GM18517 (cell line): ENCODE data around the gene GLTP.

Experiments used
- ATAC-seq: cut with Tn5 transposase; IDR thresholded peaks from one replicate; pipeline ENCODE4 v1.9.1; 2021; ENCODE audit warnings: mild to moderate bottlenecking, moderate library complexity; ENCODE audit not compliant: unreplicated experiment

The GLTP gene

DNA sequence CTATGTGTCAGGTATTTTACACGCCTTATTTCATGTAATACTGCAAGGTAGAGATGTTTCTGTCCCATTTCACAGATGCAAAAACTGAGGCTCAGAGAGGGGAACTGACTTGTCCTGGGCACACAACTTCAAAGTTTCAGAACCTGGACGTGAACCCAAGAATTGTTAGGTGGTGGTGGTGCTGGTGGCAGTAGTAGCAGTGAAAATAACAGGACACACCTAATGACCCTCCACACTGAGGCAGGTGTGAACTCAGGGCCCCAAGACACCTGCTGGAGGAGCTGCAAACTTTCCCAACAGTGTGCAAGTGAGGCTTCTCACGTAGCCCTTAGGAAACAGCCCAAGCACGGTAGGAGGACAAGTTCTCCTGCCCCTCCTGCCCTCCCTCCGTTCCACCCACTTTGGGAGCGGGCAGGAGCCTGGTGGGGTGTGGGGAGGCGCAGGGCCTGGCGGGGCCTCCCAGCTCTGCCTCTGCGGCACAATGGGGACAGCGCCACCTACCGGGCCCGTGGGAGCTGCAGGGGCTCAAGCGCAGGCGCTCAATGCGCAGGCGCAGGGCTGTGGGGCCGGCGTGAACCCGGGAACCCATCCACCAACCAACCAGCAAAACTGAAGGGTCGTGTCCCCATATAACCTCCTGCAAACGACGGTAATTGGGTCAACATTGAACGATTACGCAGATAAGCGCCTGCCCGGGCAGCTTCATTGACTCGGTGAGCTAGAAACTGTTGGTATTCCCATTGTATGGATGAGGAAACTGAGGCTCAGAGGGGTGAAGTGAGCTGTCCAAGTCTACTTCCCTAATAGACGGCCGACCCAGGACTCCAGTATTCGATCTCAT lies 35.1 kb downstream of the GLTP start:
- peak; percentile 52 for ATAC-seq

DNA sequence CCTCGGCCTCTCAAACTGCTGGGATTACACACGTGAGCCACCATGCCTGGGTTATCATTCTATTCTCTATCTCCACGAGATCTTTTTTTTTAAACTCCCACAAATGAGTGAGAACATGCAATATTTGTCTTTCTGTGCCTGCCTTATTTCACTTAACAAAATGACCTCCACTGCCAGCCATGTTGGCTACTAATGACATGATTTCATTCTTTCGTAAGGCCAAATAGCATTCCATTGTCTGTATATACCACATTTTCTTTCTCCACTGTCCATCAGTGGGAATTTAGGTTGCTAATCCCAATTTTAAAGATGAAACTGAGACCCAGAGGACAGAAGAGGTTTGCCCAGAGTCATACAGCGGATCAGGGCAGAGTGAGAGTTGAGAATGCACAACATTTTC lies 36.2 kb downstream of the GLTP start:
- no peak for ATAC-seq

DNA sequence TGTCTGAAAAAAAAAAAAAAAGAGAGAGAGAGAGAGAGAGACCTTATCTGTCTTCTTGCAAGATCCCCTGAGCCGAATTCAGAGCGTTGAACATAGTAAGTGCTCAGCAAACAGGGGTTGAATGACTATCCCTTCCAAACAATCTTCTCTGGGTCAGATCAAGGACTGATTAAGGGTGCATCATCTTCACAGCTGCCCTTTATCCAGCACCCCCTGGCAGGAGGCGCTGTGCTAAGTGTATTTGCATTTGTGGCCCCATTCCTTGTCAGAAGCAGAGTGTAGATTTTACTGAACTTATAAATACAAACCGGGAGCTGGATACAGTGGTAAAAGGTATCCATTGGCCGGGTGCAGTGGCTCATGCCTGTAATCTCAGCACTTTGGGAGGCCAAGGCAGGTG lies 38.3 kb downstream of the GLTP start:
- ATAC-seq, result no peak

DNA sequence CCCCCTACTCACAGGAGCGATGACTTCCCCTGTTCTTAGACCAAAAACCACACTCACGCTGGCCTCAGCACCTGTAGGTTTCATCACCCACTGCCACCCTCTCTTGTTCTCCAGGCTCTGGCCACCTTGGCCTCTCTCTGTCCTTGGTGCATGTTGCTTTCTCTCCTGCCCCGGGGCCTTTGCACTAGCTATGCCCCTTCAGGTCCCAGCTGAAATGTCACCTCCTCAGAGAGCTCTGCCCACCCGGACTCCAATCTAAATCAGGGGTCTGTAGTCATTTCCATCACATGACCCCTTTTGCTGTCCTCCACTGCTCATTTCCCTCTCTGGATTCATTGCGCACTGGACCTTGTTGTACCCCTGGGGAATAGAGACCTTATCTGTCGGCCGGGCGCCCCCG lies 39.0 kb downstream of the GLTP start:
- ATAC-seq, result no peak

DNA sequence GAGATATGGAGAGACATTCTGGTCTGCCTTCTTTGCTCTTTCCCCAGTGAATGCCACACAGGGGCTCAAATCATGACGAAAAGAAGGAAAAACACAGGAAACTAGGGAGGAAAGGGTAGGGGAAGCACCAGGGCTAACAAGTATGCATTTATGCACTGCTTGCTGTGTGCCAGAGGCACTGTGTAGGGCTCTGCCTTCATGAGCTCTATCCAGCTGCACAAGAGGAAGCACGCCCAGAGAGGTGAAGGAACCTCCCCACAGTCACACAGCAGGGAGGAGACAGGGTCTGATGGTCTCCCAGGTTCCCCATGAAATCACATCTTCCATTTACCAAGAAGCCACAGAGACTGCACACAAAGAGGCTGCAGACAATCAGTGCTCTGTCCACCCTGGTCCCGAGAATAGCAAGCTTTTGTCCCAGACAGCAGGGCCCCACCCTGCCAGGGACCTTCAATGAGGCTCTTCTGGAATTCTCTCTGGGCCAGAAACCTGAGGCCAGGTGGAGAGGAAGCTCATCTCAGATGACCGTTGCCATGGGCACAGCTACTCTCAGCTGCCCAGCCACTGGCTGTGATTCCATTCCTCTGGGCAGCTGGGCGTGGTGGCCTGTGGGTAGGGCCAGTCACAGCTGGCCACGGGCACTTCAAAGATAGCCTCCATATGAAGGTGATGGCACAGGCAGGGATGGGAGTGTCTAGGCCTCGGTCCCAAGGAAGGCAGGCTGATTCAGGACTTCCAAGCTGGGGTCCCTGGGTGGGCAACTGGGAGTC lies 39.9 kb downstream of the GLTP start:
- ATAC-seq, result no peak

DNA sequence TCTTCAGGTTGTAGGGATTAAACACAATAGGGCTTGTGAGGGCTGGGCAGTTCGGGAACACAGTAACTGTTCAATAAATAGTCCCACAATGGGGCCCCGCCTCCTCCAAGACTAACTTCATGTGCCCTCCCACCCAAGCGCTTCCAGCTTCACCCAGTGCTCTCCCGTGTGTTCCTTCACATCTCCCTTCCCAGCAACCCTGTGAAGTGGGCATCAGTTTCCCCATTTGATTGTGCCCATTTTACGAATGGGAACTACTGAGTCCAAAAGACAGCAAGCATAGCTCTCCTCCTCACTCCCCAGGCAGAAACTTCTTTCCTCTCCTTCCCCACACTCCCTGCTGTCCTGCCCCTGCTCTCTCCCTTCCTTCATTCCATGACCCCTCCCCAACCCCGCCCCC lies 40.9 kb downstream of the GLTP start:
- ATAC-seq, result no peak

DNA sequence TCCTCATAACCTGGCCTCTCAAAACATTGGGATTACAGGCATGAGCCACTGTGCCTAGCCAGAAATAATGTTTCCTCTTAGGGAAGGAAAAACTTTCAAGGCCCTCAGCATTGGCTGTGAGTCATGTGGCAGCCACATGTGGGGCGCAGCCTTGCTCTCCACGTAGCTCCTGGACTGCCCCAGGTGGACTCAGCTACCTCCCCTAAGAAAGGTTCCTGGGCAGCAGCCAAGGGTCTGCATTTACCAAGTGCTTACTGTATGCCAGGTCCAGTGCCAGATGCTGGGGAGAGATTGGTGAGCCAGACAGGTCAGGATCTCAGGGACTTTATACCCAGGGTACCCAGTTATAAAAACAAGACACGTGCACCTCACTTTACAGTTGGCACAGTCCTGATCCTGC lies 43.4 kb downstream of the GLTP start:
- no peak for ATAC-seq

DNA sequence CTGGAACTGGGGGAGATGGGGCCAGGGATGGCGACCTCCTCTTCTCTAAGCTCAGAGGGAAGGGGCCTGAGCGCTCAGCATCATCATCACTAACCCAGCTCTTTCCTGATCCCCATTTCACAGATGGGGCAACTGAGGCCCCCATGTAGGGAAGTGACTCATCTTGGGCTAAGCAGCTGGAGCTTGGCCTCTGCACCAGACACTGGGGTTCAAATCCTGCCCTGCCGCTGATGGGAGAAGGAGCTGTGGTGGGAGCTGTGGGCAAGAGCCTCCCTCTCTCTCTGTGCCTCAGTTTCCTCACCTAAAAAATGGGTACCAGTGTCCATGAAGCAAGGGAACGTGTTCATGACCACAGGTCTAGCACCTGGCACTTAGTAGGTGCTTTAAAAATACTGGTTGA lies 44.5 kb downstream of the GLTP start:
- ATAC-seq, result no peak

DNA sequence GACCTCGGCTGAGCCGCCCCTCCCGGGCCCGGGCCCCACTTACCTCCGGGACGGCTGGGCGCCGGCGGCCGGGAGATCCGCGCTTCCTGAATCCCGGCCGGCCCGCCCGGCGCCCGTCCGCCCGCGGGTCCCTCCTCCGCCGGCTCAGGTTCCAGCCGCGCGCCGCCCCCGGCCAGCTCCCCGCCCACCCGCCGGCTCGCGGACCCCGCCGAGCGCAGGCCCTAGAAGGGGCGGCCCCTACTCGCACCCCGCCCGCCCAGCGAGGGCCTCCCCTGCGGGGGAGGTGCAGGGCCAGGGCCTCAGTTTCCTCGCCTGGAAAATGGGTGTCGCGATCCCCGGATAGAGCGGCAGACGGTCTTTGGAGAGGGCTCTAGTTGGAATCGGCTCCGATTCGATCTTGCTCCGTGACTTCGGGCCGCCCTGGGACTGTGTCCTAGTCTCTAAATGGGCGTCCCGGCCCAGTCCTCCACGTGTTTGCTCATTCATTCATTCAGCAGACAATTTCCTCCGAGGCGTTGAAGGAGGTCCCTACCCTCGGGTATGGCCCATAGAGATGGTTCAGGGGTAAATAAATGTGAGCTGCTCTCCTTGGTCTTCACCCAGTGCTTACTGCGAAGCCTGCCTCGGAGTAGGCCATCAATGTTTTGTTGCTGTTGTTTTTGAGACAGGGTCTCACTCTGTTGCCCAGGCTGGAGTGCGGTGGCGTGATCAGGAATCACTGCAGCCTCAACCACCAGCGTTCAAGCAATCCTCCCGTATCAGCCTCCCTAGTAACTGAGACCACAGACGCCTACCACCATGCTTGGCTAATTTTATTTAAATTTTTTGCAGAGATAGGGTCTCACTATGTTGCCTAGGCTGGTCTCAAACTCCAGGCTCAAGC lies 46.8 kb downstream of the GLTP start, which contains the start of gene TRPV4:
TRPV4 (minus strand) TSS at position 92 of the 883 bp plus-strand sequence. CDS start 18,602 bp downstream, outside the sequence.
- no peak for ATAC-seq

DNA sequence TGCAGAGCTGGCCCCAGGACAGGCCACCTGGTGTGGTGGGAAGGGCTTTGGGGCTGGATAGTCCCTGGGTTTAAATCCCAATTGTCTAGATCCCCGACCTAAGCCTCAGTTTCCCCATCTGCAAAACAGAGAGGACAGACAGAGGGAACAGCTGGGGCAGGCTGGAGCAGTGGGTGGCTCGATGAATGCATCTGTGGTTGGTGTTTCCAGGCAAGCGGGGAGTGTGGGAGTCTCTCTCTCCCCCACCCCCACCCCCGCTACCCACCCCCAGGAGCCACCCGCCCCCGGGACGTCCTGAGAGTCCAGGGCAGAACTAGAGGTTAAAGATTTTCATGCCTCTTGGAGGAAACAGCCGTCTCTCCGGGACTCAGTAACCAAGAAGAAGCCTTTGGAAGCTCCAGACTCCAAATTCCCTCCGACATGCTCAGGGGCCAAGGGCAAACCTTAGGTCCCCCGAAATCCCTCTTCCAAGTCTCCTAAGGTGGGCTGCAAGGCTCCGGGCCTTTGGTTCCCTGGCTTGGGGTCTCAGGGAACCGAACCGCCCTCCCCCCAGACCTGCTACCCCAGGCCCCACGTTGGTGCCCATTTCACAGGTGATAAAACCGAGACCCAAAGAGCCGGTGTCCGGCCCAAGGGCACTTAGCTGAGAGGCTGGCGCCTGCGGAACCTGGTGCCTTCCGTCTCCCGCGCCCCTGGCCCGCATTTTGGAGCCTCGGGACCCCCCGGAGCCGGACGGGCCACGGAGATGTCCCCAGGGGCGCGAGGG lies 47.6 kb downstream of the GLTP start:
- ATAC-seq, result no peak

DNA sequence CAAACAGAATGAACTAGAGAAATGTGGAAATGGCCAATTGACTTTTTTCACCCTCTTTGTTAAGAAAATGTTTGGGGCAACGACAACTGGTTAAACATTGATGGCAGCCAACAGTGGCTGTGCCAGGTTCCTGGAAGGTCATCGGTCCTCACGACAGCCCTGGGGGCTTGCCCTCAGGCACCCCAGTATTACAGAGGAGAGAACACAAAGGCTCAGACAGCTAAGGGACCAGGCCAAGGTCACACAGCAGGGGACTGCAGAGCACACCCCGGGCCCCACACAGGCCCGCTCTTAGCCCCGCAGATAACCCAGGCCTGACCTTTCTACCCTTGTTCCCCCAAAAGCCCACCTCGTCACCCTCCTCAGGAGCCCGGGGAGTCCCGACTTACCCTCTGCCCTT lies 48.4 kb downstream of the GLTP start:
- no peak for ATAC-seq

DNA sequence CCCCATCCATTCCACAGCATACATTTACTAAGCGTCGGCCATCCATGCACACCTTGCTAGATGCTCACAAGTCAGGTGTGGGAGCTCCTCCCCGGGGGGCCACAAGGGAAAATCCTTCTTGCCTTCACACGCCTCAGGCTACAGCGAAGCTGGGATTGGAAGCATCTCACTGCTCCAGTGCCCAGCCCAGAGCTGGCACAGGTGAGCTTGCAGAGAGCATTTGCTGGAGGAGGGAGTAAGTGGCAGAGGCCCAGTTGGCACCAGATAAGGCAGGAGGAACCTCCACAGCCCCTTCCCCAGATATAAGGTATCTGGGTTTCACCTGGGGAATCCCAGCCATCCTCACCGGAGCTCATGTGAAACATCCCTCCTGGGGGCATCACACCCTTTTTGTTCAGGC lies 49.0 kb downstream of the GLTP start:
- no peak for ATAC-seq

DNA sequence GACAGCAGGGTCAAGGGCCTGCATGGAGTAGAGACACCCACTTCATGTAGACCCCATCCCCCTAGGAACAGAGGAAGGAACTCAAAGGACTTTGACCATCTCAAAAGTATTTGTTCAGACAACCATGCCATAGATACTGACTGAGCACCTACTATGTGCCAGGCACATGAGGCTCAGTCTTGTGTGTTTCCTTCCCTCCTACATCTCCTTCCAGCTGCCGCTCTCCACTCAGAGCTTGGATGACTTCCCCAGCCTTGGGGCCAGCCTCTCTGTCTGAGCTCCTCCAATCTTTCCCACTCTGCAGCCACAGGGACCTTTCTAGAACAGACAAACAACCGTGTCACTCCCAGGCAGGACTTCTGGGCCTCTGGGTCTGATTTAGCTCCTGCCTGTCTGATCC lies 49.6 kb downstream of the GLTP start:
- no peak for ATAC-seq

DNA sequence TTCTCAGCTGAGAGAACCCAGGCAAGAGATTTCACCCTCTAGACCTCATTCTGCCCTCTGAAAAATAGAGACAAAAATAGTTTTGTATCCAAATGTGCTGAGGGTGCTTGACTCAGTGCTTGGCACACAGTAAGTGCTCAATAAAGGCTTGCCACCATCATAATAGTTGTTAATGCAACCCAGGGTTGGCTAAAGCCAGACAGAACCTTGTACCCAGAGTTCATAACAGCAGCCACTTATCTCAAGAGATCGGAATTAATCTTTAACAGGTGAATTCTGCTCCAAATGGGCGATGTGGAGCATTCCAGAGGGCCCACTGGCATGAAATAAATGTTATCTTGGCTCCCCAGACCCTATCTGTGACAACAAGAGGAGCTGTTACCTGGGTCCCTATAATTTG lies 50.1 kb downstream of the GLTP start:
- no peak for ATAC-seq

DNA sequence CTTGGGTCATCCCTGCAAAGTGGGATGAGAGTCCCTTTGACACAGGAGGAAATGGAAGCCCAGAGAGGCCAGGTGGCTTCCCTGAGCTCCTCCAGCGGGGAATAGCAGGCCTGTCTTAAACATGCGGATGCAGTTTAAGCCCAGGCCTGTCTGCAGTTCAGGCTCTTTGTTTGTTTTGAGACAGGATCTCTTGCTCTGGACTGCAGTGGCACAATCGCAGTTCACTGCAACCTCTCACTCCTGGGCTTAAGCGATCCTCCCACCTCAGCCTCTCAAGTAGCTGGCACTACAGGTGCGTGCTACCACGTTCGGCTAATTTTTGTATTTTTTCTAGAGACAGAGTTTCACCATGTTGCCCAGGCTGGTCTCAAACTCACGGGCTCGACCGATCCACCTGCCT lies 50.7 kb downstream of the GLTP start:
- no peak for ATAC-seq

DNA sequence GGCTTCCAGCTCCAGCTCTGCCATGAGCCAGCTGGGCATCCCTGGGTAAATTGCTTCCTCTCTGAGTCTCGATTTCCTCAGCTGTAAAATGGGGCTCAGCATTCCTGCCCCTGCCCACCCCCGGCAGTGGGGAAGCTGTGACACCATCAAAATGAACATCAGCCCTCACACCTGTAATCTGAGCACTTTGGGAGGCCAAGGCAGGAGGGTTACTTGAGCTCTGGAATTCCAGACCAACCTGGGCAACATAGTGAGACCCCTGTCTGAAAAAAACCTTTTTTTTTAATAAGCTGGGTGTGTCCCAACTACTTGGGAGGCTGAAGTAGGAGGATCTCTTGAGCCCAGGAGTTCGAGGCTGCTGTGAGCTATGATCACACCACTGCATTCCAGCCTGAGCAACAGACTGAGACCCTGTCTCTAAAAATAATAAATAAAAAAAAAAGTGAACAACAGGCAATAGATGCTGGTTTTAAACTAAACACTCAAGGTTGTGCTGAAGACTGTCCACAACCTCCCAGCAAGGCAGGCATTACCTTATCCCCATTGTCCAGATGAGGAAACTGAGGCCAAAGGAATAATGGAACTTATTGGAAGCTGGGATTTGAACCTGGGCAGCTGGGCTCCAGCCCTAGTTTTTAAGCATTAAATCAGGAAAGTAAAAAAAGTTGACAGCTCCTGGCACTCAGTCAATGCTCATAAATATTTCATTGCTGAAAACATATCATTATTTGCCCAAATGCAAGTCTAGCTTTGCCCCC lies 51.4 kb downstream of the GLTP start:
- no peak for ATAC-seq

DNA sequence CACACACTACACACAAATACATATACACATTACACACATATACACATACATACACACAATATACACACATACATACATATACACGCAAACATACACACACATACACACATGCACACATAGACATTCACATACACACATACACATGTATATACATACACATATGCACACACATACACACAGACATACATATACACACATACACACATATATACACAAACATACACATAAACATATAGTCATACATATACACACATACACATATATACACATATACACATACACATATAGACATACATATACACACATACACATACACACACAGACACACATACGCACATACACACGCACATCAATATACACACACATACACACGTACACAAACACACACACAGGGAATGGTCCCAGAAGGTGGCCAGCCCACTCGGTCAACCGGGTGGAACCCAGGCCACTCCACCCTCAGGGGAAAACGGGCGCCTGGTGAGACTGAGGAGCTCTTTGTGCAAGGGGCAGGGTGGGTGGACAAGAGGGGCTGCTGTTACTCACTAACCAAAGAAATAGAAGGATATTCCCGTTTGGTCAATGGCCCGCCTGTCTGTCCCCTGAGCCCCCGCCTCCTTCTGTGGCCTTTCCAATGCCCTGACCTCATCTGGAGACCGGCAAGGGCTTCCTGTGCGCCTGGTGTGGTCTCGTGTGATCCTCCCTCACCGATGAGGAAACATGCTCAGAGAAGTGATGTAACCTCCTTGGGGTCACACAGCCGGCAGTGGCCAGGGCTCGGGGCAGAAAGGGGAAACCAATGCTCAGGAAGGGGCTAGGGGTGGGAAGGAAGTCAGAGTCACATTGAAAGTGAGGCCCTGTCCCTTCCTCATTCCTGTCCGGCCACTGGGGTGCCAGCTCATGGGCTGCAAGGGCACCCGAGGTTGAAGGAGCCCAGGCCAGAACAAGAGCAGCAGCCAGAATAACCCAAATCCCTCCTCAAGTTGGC lies 52.5 kb downstream of the GLTP start:
- ATAC-seq, result no peak

DNA sequence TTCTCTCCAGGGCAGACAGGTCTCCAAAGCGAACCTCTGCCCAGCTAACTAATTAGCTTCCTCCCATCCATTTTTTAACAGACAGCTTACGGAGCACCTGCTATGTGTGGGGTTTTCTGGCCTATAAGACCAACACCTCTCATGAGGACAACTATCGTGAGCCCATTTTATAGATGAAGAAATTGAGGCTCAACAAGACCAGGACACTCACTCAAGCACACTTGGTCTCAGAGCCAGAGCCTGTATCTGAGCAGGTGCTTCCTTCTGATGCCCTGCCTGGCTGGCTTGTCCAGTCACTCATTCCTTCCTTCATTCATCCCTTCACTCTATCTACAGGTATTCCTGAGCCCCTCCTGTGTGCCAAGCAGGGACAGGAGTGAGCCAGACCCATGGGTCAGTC lies 53.3 kb downstream of the GLTP start:
- no peak for ATAC-seq

DNA sequence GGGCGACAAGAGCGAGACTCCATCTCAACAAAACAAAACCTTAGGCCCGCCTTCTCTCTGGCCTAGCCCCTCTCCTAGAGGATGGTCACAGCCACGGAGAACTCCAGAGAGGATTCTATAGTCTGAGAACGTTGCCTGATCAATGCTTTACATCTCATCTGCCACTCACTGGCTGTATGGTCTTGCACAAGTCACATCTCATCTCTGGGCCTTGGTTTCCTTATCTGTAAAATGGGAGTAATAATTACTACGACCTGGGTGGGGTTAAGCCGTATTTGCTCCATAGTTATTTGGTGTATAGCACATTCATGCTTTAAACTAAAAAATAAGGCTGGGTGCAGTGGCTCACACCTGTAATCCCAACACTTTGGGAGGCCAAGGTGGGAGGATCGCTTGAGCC lies 55.6 kb downstream of the GLTP start:
- no peak for ATAC-seq
